T-helper 2 cell treated with Interferon-gamma antibody and Interleukin-4, amounts not matched to agents 100 ng/mL and 5 ng/mL, for 36 hours (primary cell): ENCODE results near the gene OR2AG1. TPM values are rescaled to one million over a fixed set of nuclear protein-coding genes. Genes with fewer than 3 reads are reported as not detected.
"Not testable (repeated sequence)": the region's sequence is repeated elsewhere in the genome, so short reads cannot be mapped to it uniquely, and the experiment has no call there.

ENCODE experiments used
- intact Hi-C: fragments of 100-400 bp; cut with micrococcal nuclease; formaldehyde crosslinking; loops from one replicate; pipeline ENCODE4 v1.15.1; 2023
- total RNA-seq: library from RNA; stranded (reverse); gene quantifications from 2 replicates; pipeline ENCODE4 v1.2.3, GENCODE V29; 2022

Gene OR2AG1
- total RNA-seq, 1 donor from 2014 or later: not detected

DNA sequence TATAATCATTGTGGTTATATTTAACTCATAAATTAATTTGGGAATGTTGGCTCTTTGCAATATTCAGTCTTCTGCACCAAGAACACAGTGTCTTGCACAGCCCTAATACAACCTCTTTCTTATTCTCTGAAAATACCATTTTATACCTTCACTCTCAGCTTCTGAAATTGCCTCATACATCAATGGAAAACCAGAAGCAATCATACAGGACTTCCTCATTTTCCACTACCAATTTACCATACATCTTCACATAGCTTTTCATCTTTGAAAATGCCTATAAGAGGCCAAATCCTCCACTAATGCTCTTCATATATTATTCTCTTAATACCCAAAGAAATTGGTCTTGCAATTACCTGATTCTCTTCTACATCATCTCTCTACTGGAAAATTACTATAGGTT lies 4.3 kb upstream of the OR2AG1 start:
- intact Hi-C loops: no loop called here

DNA sequence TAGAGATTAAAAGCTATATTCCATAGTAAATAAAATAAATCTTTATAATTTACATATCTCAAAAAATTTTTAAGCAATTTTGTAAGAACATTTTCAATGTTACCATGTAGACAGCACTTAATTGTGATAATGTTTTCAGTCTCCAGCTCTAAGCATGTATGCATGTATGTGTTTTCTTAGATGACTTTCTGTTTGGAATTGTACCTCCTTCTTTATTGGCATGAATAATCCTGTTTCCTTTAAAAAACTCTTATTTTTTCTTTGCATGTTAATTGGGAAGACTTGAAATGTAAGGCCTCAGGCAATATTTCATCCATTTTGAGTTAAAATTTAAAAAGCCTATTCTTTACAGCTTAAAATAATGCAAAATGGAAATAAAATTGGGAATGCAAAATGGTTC lies 2.0 kb upstream of the OR2AG1 start:
- intact Hi-C loops: no loop called here

GRCh38 chr11:6790546-6790945 lies 7.7 kb downstream of the OR2AG1 start:
- intact Hi-C loops: no loop called here

GRCh38 chr11:6794639-6795038 lies 11.8 kb downstream of the OR2AG1 start:
- intact Hi-C loops: no loop called here

- intact Hi-C loops: no loop called here
Measured at GRCh38 chr11:6799402-6799801, 16.6 kb downstream of the OR2AG1 start, which contains the start of gene OR6A2. Gene OR6A2 (minus strand): TSS chr11:6799689. CDS start chr11:6795708, 3,981 bp downstream.

DNA sequence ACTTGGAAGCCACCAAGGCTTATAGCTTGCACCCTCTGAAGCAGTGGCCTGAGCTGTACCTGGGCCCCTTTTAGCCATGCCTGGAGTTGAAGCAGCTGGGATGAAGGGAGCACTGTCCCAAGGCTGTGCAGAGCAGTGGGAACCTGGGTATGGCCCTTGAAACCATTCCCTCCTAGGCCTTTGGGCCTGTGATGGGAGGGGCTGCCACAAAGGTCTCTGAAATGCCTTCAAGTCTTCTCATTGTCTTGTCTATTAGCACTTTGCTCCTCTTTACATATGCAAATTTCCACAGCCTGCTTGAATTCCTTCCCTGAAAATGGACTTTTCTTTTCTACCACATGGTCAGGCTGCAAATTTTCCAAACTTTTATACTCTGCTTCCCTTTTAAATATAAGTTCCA lies 18.3 kb downstream of the OR2AG1 start:
- intact Hi-C loops: not testable (repeated sequence)

- intact Hi-C loops: no loop called here
Measured at GRCh38 chr11:6812390-6813005, 29.7 kb downstream of the OR2AG1 start.

- intact Hi-C loops: no loop called here
Measured at GRCh38 chr11:6813656-6814055, 30.8 kb downstream of the OR2AG1 start.

GRCh38 chr11:6817694-6818093 lies 34.9 kb downstream of the OR2AG1 start:
- intact Hi-C loops: no loop called here

DNA sequence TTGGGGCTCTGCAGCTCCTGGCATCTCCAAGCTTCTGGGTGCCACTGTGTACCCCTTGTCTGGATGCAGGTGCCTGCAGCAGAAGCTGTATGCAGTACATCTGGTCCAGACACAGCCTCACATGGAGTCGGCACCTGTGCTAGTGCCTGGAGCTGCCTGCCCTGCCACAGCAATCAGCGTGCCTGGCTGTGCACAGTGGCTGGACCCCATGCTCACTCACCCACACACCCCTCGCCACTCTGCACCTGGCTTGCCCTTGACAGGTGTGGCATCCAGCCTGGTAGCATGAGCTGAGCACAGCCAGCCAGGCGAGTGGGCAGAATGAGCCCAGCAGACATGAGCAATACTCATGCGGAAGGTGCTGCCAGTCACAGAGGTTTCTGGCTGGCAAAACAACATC lies 36.1 kb downstream of the OR2AG1 start:
- intact Hi-C loops: no loop called here

- intact Hi-C loops: no loop called here
Measured at GRCh38 chr11:6824136-6824823, 41.5 kb downstream of the OR2AG1 start.

- intact Hi-C loops: no loop called here
Measured at GRCh38 chr11:6825231-6825744, 42.5 kb downstream of the OR2AG1 start.

GRCh38 chr11:6828103-6828502 lies 45.3 kb downstream of the OR2AG1 start:
- intact Hi-C loops: no loop called here

- intact Hi-C loops: no loop called here
Measured at GRCh38 chr11:6833356-6833755, 50.5 kb downstream of the OR2AG1 start.

- intact Hi-C loops: no loop called here
Measured at GRCh38 chr11:6834021-6834420, 51.2 kb downstream of the OR2AG1 start.

Other genes starting within 250 kb of the OR2AG1 start
- gene RRP8, start 179.4 kb upstream of the OR2AG1 start, total RNA-seq: 26.9 and 31.4 TPM in 2 replicates
- 128 and 134 TPM in 2 replicates for gene ILK, start 179.2 kb upstream of the OR2AG1 start, total RNA-seq
- gene TAF10, start 170.8 kb upstream of the OR2AG1 start, total RNA-seq: 123 and 133 TPM in 2 replicates
- gene TPP1, start 163.6 kb upstream of the OR2AG1 start, total RNA-seq: 63.3 and 64.4 TPM in 2 replicates
- gene DCHS1, start 127.2 kb upstream of the OR2AG1 start, total RNA-seq: 0.43 and 0.45 TPM in 2 replicates
- gene MRPL17, start 99.7 kb upstream of the OR2AG1 start, total RNA-seq: 71.3 and 72.4 TPM in 2 replicates
- 0.18 and 0.25 TPM in 2 replicates for gene OR2AG2, start 11.0 kb upstream of the OR2AG1 start, total RNA-seq
- gene OR6A2, start 16.7 kb downstream of the OR2AG1 start, total RNA-seq: 0.23 TPM in 2 replicates
- not detected in 2 replicates for gene OR10A5, start 62.7 kb downstream of the OR2AG1 start, total RNA-seq
- not detected in 2 replicates for gene OR10A2, start 80.0 kb downstream of the OR2AG1 start, total RNA-seq
- not detected in 2 replicates for gene OR10A4, start 93.6 kb downstream of the OR2AG1 start, total RNA-seq
- 0.27 TPM in 1 of 2 replicates, not detected in the other for gene OR2D2, start 109.5 kb downstream of the OR2AG1 start, total RNA-seq
- gene OR2D3, start 138.0 kb downstream of the OR2AG1 start, total RNA-seq: not detected in 2 replicates
- 3.3 and 3.4 TPM in 2 replicates for gene ZNF215, start 143.4 kb downstream of the OR2AG1 start, total RNA-seq
- not detected in 2 replicates for gene ZNF214, start 237.3 kb downstream of the OR2AG1 start, total RNA-seq
- gene NLRP14, start 237.5 kb downstream of the OR2AG1 start, total RNA-seq: 0.11 and 0.39 TPM in 2 replicates